ENCODE results near the gene NKX2-1. TPM values are rescaled to one million over a fixed set of nuclear protein-coding genes. Genes with fewer than 3 reads are reported as not detected.
"Not testable (repeated sequence)": the region's sequence is repeated elsewhere in the genome, so short reads cannot be mapped to it uniquely, and the experiment has no call there.

Gene NKX2-1
- total RNA-seq, 2 experiments from 2014 or later, result not detected

- Mint-ChIP-seq H3K4me1 (no peaks in the 10 kb centered on the region), H3K27me3 (peaks cover 2% of the 10 kb centered on the region), H3K9me3 (no peaks in the 10 kb centered on the region), H3K27ac (no peak overlapping the region), H3K4me3 (no peak overlapping the region), H3K36me3 (ENCODE audit: low read depth) (no peaks in the 10 kb centered on the region)
- ChIA-PET CTCF (interaction anchor here (0.6 kb wide), 1 partner anchor 21 kb away, joined by 3 read pairs; no protein-coding TSS in a partner anchor), POLR2A (no interaction called here)
- no peak for DNase-seq
Observed at GRCh38 chr14:36477266-36477665, 42.8 kb downstream of the NKX2-1 start.

- POLR2A ChIA-PET; H3K36me3 Mint-ChIP-seq (ENCODE audit: low read depth); H3K9me3 Mint-ChIP-seq; H3K27ac Mint-ChIP-seq; H3K4me3 Mint-ChIP-seq; DNase-seq; CTCF ChIA-PET; H3K27me3 Mint-ChIP-seq; H3K4me1 Mint-ChIP-seq: not testable (repeated sequence)
Observed at GRCh38 chr14:36476061-36476460, 44.0 kb downstream of the NKX2-1 start.

GRCh38 chr14:36474593-36474992, 45.4 kb downstream of the NKX2-1 start:
- Mint-ChIP-seq H3K4me1 (no peaks in the 10 kb centered on the region), H3K27ac (no peak overlapping the region), H3K36me3 (ENCODE audit: low read depth) (no peaks in the 10 kb centered on the region), H3K9me3 (no peaks in the 10 kb centered on the region), H3K27me3 (peaks cover 2% of the 10 kb centered on the region), H3K4me3 (no peak overlapping the region)
- CTCF ChIA-PET, result no interaction called here
- no peak for DNase-seq
- POLR2A ChIA-PET, result no interaction called here

GRCh38 chr14:36471431-36471830, 48.6 kb downstream of the NKX2-1 start:
- H3K27me3 Mint-ChIP-seq, result peaks cover 4% of the 10 kb centered on the region
- ChIA-PET POLR2A (no interaction called here), CTCF (no interaction called here)
- no peak overlapping the region for H3K4me3 Mint-ChIP-seq
- no peak for DNase-seq
- H3K9me3 Mint-ChIP-seq, result no peaks in the 10 kb centered on the region
- no peaks in the 10 kb centered on the region for H3K4me1 Mint-ChIP-seq
- no peaks in the 10 kb centered on the region for H3K36me3 Mint-ChIP-seq (ENCODE audit: low read depth)
- H3K27ac Mint-ChIP-seq, result no peak overlapping the region

GRCh38 chr14:36467332-36467731, 52.7 kb downstream of the NKX2-1 start:
- Mint-ChIP-seq H3K27me3 (peaks cover 4% of the 10 kb centered on the region), H3K4me1 (no peaks in the 10 kb centered on the region), H3K36me3 (ENCODE audit: low read depth) (no peaks in the 10 kb centered on the region), H3K27ac (no peak overlapping the region), H3K4me3 (no peak overlapping the region), H3K9me3 (no peaks in the 10 kb centered on the region)
- ChIA-PET CTCF (no interaction called here), POLR2A (no interaction called here)
- no peak for DNase-seq

Other genes with a start within 250 kb of the NKX2-1 start
- gene MBIP, start 199.6 kb downstream of the NKX2-1 start, total RNA-seq, result 10 to 100 TPM; 20.2 to 24.6 TPM
- not detected for gene NKX2-8, start 62.4 kb upstream of the NKX2-1 start, total RNA-seq
- not detected for gene PAX9, start 141.6 kb upstream of the NKX2-1 start, total RNA-seq

Measured in activated CD4-positive, alpha-beta memory T cell treated with anti-CD3 and anti-CD28 coated beads, Interleukin-2, amount 10 ng/mL, durations not matched to agents 7 days and 5 days (primary cell).